GM18867 (cell line): Measurements from ENCODE around the gene TXNDC5.
A peak's percentile ranks its signal among the peaks of the same experiment; 100 is the strongest.

Source experiments
- ATAC-seq: cut with Tn5 transposase; IDR thresholded peaks from one replicate; pipeline ENCODE4 v1.9.1; 2021; ENCODE audit warnings: mild to moderate bottlenecking, moderate library complexity; ENCODE audit not compliant: unreplicated experiment

TXNDC5 gene

DNA sequence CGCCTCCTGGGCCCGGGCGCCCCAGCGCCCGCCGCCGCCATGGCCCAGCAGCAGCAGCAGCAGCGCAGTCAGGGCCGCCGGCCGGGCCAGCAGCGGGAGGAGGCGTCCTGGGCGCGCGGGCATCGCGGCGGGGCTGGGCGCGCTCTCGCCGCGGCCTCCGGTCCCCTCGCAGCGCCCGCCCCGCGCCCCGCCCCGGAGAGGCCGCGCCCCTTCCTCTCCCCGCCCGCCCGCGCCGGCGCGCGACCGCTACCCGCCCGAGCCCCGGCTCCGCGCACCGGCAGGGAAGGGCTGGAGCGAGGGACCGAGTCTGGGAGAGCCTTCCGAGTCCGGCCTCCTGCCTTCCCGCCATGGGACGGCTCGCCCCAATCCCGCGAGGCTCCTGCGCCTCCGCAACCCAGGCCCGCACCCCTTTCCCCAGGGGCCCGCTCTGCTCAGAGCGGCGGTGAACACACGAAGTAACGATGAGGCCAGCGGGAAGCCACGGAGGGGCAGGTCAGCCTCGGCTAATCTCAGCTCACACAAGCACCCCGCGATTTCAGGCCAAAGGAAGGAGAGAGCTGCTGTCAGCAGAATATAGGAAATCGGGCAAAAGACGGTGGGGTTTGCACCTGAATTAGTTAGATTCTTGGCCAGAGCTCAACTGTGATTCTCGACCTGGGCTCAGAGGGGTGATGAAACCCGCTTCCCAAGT lies at the start of gene TXNDC5:
TXNDC5 (minus strand) TSS at position 135 of the 691 bp plus-strand sequence; CDS start at position 123, 12 bp downstream.
- ATAC-seq = peak; percentile 71

DNA sequence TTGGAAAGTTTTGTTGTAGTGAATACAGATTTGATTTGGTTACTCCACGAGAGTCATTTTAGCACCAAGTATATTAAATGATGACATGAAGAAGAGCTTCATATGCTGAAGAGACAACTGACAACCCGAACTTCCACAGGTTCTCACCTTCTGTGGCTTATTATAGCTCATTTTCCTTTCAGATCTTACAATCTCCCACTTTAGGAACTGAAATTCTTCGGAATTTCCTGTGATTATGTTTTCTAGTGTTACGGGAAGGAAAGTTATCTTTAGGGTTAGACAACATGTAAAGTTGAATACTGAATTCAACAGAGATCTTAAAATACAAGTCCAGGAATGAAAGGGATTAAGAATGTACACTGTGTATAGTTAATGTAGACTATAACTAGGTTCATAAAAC lies 49.6 kb upstream of the TXNDC5 start:
- no peak for ATAC-seq

DNA sequence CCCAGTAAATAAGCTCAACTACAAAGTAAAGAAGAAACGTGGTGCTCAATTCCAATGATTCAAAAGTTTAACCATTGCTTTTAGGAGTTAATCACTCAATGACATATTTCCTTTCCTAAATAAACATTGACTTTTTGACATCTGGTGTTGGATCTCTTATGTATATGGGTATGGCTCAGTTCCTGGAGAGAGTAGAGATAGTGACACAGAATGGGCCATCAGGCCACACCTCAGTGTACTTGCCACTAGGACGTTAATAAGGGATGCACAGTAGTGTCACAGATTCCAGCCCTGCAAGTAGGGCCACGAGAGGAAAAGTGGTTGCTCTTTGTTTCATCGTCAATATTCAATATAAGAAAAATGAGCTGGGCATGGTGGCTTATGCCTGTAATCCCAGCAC lies 48.9 kb upstream of the TXNDC5 start:
- ATAC-seq = no peak

DNA sequence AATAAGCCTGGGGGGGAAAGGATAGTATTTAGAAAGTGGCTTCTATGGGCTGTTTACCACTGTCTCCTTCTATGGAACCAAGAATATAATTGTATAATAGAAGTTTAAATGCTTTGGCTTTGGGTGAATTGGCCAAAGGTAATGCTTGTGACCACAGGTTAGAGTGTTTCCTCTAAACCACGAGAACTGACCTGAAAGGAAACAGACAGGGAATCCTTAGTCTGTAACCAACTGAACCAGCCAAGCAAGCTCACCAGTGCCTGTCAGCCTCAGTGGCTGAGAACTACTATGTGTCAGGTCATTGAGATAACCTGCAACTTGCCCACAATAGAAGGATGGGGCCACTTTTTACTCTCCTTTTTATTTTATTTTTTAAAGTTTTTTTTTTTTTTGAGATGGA lies 47.9 kb upstream of the TXNDC5 start:
- ATAC-seq = no peak

DNA sequence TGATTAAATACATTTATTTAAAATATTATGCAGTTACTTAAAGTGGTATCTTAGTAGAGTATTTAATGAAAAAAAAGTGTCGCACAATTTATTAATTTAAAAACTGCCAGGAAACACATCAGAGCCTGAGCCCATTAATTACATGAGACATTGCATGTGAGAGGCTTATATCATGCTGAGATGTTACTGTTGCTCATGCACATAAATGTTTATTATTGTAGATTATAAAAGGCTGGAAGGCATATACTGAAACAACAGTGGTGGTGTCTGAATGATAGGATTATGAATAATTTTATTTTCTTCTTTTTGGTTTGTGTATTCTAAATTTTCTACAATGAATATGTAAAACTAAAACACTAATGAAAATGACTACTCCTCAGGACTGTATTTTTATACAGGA lies 45.7 kb upstream of the TXNDC5 start:
- no peak for ATAC-seq

DNA sequence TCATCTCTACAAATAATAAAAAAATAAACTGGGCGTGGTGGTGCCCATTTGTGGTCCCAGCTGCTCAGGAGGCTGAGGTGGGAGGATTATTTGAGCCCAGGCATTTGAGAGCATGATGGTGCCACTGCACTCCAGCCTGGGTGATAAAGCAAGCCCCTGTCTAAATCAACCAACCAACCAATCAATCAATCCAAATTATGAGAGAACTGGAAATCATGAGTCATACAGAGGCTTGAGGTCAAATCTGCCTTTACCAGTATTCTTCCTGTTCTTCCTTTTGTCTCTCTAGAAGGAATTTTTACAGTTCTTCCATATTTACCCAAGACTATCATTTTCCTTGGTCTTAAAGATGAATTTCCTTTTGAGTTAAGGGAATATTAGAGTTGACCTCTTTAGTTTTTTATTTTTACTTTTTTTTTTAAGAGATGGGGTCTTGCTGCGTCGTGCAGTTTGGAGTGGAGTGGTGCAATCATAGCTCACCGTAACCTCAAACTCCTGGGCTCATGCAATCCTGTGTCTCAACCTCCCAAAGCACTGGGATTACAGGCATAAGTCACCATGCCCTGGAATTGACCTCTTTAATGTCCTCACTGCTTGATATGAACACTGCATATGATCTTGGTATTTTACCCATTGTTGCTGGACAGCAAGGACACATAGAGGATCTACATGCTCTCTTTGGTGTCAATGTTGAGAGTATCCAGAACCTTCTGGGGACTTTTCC lies 44.1 kb upstream of the TXNDC5 start:
- no peak for ATAC-seq

DNA sequence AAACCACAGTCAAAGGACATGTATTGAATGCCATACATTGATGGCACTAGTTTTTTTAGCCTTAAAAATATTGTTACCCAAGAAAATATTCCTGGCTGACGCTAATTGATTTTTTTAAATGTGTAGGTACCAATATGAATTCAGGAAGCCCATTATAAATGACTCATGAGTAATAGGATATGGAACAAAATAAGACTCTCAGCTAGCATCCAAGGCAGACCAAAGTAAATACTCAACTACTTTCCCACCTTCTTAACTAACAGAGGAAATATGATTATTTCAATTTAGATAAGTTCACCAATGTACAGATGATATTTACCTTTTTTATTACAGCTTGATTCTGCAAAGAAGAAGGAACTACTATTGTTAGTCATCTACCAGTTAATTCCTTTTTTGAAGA lies 43.2 kb upstream of the TXNDC5 start:
- no peak for ATAC-seq

DNA sequence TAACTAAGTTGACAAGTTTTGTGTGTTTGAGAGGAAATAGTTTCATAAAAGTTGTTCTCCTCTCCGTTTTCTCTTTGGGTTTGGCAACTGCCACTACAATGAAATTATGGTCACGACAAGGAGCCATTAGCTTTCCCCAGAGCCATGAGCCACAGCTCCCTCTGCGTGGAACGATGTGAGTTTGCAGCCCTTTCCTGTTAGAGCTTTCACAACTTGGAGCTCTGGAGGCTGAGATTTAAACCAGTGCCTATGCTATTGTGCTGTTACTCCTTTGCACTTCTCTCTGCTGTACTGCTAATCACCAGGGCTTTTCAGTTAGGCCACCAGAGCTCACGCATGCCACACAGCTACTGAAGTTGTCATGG lies 29.3 kb upstream of the TXNDC5 start:
- peak; percentile 32 for ATAC-seq

DNA sequence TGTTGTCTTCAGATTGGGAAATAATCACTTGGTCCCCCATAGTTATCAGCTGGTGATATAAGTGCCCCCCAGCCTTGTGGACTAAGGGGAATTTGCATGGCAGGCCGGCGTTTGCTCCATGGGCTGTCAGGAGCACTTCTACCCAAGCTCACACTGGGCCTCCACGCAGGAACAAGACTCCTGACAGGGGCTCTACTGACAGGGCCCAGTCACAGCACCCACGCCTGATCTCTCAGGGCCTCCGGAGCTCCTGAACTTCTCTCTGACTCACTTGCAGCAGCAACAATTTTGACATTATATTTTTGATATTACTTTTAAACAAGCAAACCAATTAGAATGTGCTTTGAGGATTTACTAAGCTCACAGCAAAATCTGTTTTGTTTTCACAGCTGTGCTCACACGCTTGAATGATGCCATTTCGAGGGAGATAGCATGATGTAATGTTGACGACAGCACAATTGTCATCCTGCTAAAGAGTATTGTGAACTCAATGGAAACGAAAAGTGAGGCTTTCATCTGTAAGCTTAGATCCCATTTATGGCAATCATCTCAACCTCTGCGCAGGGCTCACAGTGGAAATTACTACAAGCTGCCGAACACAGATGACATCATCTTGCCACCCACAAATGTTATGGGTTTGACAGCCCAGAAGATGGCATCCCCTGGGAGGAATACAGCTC lies 28.7 kb upstream of the TXNDC5 start:
- peak; percentile 74 for ATAC-seq

DNA sequence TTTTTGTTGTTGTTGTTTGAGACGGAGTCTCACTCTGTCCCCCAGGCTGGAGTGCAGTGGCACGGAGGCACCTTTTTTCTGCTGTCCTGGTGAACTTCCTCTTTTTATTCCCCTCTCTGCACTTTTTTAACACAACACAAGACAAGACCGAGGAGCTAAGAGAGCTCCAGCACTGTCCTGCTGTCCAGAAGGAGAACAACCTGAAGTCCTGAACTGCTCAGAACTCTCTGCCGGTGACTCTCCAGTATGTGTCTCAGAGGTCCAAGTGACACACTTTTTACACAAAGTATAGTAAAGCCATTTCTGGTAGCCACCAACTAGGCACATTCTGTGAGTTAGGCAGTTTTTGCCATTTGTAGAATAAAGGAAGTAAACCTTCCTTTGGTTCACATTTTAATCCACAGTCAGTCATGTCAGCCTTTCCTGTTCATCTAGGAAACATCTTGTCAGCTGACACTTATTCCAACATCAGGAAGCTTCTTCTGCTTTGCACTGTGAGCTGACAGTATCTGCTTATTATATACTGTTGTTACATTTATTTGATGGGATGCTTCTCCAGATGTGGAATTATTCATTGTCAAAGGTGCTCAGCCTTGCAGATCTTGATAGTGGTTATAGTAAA lies 28.1 kb upstream of the TXNDC5 start:
- no peak for ATAC-seq

DNA sequence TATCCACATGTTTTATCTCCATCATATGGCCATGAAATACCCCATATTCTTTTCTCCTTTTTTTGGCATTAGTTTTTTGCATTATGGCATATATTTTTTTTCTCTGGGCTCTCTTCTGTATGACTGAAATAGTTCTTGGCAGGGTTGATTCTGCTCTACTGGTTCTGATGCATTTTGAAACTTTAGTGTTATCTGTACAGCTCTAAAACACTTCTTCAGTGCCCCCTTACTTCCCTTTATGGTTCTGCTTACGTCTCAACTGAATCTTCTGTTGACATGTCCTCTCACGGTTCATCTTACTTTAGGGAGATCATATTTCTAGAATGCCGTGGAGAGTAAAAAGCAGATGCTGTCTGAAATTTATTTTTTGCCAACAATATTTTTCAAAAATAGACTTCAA lies 23.2 kb upstream of the TXNDC5 start:
- ATAC-seq = peak; percentile 99

DNA sequence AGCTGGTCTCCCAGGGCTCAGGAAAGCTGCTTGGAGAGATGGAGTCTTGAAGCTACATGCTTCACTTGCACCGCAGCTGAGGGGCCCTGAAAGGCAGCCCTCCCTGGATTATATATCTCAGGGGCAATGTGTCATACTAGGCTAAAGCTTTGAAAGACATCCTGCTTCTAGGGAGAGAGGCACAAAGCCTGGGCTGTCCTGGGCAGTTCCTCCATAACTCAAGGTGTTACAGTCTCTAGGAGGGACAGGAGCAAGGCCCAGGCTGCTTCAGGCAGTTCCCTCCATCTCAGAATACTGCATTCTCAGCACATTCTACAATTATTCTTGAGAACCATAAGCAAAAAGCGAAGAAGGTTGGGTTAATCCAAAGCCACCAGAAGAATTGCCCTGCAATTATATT lies 22.0 kb upstream of the TXNDC5 start:
- no peak for ATAC-seq

DNA sequence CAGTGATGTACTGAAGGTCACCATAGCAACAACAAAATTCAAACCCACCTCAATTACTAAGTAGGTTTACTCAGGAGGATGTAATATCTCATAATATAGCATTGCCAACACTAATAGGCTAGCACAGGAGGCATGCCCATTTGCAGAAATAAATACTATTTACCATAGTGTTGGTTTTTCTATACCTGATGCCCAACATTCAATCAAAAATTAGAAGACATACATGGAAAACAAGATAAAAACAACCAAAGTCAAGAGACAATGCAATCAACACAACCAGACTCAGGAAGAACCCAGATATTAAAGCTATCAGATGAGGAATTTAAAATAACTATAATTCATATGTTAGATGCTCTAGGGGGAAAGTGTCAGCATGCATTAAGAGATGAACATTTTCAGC lies 14.3 kb upstream of the TXNDC5 start:
- ATAC-seq = no peak

DNA sequence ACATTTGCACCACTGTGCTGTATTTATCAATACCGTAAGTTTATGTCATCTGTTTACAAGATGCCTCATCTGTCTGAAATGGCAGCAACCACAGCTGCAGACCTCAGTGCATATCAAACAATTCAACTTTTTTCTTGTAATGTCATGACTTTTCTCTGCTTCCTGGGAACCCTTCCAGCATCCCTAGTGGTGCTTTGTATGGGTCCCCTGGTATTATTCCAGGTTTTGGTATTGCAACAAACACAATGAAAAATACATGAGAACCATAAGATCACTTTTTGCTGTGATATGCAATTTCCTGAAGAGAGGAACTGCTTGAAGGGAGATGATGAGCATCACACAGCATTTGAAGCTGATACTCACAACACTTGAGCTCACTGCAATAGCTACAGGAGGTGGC lies 12.0 kb upstream of the TXNDC5 start:
- no peak for ATAC-seq

DNA sequence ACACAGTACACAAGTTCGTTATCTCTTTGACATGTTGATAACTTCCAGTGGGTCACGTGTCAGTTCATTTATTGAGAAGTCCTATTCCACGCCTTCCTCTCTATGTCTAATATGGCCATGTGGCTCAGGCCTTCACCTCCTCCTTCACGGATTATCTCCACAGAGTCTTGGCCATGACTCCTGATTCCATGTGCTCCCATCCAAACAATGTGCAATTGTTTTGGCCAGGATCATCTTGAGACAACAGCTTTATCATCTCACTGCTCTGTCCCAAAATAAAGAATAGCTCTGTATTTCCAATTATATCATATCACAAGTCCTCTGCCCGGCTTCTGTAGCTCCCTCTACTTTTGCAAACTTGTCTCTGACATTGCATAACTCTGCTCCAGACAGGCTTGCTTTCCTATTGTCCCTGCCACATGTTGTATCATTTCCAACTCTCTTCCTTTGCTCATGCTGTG lies 11.1 kb upstream of the TXNDC5 start:
- ATAC-seq = no peak

DNA sequence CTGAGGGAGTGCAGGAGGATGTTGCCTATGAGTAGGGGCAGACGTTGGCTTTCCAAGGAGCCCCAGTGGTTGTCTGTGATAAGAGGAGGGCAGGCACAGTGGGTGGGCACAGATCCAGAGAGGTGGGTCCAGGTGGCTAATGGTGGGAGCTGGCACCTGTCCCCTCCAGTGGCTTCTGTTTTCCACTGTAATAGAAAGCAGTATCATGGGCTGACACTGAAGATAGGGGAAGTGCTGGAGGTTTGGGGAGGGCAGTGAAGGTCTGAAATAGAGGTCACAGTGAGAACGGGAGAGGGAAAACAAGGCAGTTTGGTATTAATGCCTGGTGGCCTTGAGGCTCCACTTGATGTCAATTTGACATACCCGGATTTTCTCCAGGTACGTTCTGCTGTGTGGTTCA lies 10.5 kb upstream of the TXNDC5 start:
- ATAC-seq = no peak

DNA sequence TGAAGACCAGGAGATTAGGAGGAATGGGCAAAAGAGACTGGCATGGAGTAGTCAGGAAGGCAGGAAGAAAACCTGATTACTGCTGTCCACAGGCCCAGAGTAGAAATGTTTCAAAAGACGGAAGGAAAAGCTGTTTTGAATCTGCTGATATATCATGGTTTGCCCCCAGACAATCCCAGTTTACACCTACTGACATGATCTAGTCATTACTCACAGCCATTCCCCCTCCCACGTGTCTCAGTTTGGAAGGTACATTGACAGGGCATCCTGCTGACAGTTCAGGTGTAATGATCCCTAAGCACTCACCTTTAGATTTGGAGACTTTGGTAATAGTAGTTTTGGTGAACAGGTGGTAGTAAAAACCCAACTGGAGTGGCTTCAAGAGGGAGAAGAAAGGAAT lies 9.8 kb upstream of the TXNDC5 start:
- no peak for ATAC-seq

DNA sequence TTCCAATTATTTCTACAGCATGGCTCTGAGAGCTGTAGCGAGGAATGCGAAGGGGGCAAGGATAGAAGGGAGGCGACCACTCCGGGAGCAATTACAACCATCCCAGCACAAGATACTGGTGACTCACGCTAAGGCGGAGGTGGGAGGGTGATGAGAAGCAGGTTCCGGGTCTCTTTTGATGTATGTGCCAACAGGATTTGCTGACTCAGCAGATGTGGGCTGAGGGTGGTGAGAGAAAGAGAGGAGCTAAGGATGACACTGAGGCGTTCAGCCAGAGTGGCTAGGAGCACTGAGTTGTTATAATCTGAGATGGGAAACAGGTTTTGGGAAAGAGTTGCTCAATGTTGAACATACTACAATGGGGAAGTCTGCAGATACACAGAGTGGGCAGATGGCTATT lies 9.3 kb upstream of the TXNDC5 start:
- no peak for ATAC-seq

DNA sequence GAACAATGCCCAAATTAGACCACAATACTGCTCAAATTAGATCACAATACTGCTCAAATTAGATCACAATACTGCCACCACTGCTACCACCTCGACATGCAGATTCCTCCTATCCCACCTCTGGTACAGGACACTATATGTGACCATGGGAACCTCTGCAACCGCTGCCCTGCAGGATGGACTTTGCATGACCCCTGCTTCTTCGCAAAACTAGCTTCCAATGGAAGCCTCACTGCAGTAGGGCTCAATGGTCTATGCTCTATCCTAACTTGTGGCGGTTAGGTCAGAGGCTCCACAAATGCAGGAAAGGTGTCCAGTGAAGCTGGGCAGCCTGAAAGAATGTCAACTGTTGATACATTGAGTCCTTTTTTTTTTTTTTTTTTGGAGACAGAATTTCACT lies 7.8 kb upstream of the TXNDC5 start:
- ATAC-seq = no peak

DNA sequence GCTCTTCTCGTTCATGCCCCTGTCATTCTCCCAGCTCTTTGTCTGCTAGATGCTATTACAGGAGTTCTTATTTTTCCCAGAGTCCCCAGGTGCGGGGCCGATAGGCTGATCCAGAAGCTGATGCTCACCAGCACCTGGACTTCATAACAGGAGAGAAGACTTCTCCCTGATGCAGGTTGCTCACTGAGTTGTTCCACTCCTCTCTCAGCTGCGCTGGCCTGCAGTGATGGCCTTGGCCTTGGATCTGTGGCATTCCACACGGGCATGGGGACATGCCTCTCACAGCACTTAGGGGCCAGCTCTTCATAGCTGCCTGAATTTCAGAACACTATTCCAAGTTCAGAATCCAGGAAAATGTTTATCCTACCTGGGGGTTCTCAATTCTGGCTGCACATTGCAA lies 7.1 kb upstream of the TXNDC5 start:
- no peak for ATAC-seq

DNA sequence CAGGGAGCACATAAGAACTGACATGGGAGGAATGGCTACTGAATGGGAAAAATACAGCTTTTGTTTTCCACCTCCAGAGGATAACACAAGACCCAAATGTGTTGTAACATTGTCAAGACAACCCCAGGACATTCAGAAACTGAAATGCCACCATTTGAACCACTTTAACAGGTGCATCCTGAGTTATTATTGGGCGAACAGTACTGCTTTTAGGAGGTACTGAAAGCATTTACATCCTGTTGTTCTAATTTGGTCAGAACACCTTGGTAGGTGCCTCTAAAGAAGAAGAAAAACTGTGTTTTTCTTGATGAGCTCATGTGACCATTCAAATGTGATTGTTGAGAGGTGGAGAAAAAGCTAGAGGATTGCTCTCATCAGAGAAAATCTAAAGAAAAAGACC lies 6.4 kb upstream of the TXNDC5 start:
- peak; percentile 87 for ATAC-seq
